ENCODE data around the gene SLC4A5. TPM values are rescaled to one million over a fixed set of nuclear protein-coding genes. Genes with fewer than 3 reads are reported as not detected.

SLC4A5 gene
- total and polyA plus RNA-seq, 10 donors: 0.45 to 9.7 (median 3.1) TPM

- WGBS, 5 donors: 91 to 100% (median 93%) methylated on average over 1 of the region's 1 CpG
- DNase-seq: no peak
- H3K9me3 ChIP-seq: no peaks in the 10 kb centered on the region
- TF ChIP-seq POLR2AphosphoS5 (IDR thresholded peaks at IDR 0.05) (no peak), POLR2A (IDR thresholded peaks at IDR 0.05) (no peak)
- TF ChIP-seq, protein P1, sequence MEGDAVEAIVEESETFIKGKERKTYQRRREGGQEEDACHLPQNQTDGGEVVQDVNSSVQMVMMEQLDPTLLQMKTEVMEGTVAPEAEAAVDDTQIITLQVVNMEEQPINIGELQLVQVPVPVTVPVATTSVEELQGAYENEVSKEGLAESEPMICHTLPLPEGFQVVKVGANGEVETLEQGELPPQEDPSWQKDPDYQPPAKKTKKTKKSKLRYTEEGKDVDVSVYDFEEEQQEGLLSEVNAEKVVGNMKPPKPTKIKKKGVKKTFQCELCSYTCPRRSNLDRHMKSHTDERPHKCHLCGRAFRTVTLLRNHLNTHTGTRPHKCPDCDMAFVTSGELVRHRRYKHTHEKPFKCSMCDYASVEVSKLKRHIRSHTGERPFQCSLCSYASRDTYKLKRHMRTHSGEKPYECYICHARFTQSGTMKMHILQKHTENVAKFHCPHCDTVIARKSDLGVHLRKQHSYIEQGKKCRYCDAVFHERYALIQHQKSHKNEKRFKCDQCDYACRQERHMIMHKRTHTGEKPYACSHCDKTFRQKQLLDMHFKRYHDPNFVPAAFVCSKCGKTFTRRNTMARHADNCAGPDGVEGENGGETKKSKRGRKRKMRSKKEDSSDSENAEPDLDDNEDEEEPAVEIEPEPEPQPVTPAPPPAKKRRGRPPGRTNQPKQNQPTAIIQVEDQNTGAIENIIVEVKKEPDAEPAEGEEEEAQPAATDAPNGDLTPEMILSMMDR (IDR thresholded peaks at IDR 0.05 in 8 of 11, conservative IDR thresholded peaks at IDR 0.05 in 3 of 11): no peak
- peaks cover 0 to 4% (median 0%) of the 10 kb centered on the region in 6 donors for H3K36me3 ChIP-seq
- H3K4me3 ChIP-seq: no peak overlapping the region
- intact Hi-C loops (cut with DNase I; ENCODE audit: low total_unique reads): no loop called here
- peaks cover 0 to 11% (median 2%) of the 10 kb centered on the region in 6 donors for H3K4me1 ChIP-seq
- H3K27me3 ChIP-seq (replicated peaks in 1 of 7): no peaks in the 10 kb centered on the region
- no peak overlapping the region for H3K27ac ChIP-seq
These were observed 73.5 kb downstream of the SLC4A5 start for GRCh38 chr2:74269667-74270066.

DNA sequence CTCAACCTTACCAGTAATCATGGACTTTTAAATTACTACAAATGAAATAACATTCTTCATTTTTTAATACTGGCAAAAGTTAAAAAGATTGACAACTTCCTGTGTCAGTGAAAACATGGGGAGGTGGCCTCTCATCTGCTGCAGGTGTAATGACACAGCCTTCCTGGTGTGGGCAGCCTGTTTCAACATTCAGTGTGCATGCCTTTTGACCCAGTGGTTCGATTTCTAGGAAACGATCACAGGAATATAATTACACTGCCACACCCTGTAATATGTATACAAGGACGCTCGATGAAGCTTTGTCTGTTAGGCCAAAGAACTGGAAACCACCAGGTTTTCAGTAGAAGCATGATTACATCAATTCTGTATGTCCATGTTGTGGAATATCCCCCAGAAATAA, 76.1 kb downstream of the SLC4A5 start:
- Histone ChIP-seq H3K4me1 (peaks cover 0 to 11% (median 2%) of the 10 kb centered on the region in 6 donors), H3K27me3 (replicated peaks in 1 of 7) (no peaks in the 10 kb centered on the region), H3K36me3 (peaks cover 0 to 12% (median 0%) of the 10 kb centered on the region in 6 donors), H3K27ac (peak overlapping the region in 3 of 8 donors; percentile 4 to 39 (median 9)), H3K9me3 (no peaks in the 10 kb centered on the region), H3K4me3 (no peak overlapping the region)
- WGBS, 5 donors: 26 to 40% (median 32%) methylated on average over 4 of the region's 4 CpGs
- intact Hi-C loops (cut with DNase I; ENCODE audit: low total_unique reads): no loop called here
- no peak for DNase-seq
- TF ChIP-seq, protein P1 (IDR thresholded peaks at IDR 0.05 in 8 of 11, conservative IDR thresholded peaks at IDR 0.05 in 3 of 11): peak in 10 of 11 experiments; percentile 11 to 59 (median 40)
- no peak for TF ChIP-seq POLR2A (IDR thresholded peaks at IDR 0.05)

DNA sequence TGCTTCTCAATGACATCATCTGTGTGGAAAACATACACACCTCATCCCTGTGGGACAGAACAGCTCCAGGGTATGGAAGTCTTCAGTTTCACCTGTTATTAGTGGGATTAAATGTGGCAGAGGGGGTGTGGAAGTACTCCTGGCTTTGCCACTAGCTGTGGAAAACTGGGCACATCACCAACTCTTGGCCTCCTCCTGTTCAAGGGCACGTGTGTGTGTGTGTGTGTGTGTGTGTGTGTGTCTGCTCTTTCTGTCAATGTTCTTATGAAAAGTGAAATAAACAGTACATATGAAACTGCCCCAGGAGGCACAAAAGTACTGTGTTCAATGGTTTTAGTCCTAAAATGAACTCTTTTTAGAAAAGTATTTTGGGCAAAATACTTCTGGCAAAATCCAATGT, 78.9 kb downstream of the SLC4A5 start:
- DNase-seq: no peak
- Histone ChIP-seq H3K27me3 (replicated peaks in 1 of 7) (no peaks in the 10 kb centered on the region), H3K36me3 (peaks cover 0 to 18% (median 0%) of the 10 kb centered on the region in 6 donors), H3K9me3 (no peaks in the 10 kb centered on the region), H3K4me1 (peaks cover 0 to 11% (median 2%) of the 10 kb centered on the region in 6 donors), H3K27ac (no peak overlapping the region), H3K4me3 (no peak overlapping the region)
- no peak for TF ChIP-seq POLR2AphosphoS5 (IDR thresholded peaks at IDR 0.05)
- TF ChIP-seq, protein P1 (IDR thresholded peaks at IDR 0.05 in 8 of 11, conservative IDR thresholded peaks at IDR 0.05 in 3 of 11): no peak
- TF ChIP-seq POLR2A (IDR thresholded peaks at IDR 0.05): no peak
- intact Hi-C loops (cut with DNase I; ENCODE audit: low total_unique reads): no loop called here
- WGBS, 5 donors: 20 to 59% (median 33%) methylated on average over 1 of the region's 1 CpG

DNA sequence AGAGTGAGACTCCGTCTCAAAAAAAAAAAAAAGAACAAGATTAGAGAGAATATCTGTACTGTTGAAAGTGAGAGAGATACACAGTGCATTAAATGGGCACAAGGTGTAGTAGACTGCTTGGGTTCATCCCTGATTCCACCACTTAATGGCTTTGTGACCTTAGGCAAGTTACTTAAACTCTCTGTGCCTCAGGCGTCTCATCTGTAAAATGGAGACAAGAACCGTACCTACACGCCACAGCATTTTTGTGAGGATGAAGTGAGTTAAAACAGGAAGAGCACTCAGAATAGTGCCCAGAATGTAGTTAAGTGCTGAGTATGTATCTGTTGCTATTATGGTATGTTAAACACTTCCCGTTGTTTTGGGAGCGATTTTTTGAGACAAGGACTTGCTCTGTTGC, 80.5 kb downstream of the SLC4A5 start:
- no peak overlapping the region for H3K4me3 ChIP-seq
- no peak overlapping the region for H3K27ac ChIP-seq
- WGBS, 5 donors: 92 to 95% (median 94%) methylated on average over 6 of the region's 6 CpGs
- intact Hi-C loops (cut with DNase I; ENCODE audit: low total_unique reads): no loop called here
- H3K9me3 ChIP-seq: no peaks in the 10 kb centered on the region
- no peaks in the 10 kb centered on the region for H3K27me3 ChIP-seq (replicated peaks in 1 of 7)
- peaks cover 0 to 27% (median 0%) of the 10 kb centered on the region in 6 donors for H3K36me3 ChIP-seq
- H3K4me1 ChIP-seq: peaks cover 0 to 11% (median 1%) of the 10 kb centered on the region in 6 donors
- TF ChIP-seq POLR2A (IDR thresholded peaks at IDR 0.05) (no peak), POLR2AphosphoS5 (IDR thresholded peaks at IDR 0.05) (no peak)
- TF ChIP-seq, protein P1 (IDR thresholded peaks at IDR 0.05 in 8 of 11, conservative IDR thresholded peaks at IDR 0.05 in 3 of 11): no peak
- no peak for DNase-seq
